ENCODE results near the gene AUH.

Gene AUH

GRCh38 chr9:91186632-91187108 lies 175.0 kb downstream of the AUH start:
- H3K4me3 ChIP-seq = no peak overlapping the region

GRCh38 chr9:91185193-91185886 lies 176.4 kb downstream of the AUH start:
- TF ChIP-seq POLR2AphosphoS5 (IDR thresholded peaks at IDR 0.05; ENCODE audit: borderline replicate concordance, low read depth, low read length) = no peak
- TF ChIP-seq FOXP2 (optimal IDR thresholded peaks at IDR 0.05; ENCODE audit: control extremely low read depth, extremely low read length, insufficient read depth) = no peak
- no peak for TF ChIP-seq EZH2 (IDR thresholded peaks at IDR 0.05)
- no peak overlapping the region for H3K9ac ChIP-seq (ENCODE audit: insufficient read length)
- DNase-seq (ENCODE audit: low read depth, low spot score) = no peak

More at GRCh38 chr9:91186632-91187108, 175.0 kb downstream of the AUH start:
- Histone ChIP-seq H3K27ac (no peak overlapping the region), H3K9ac (ENCODE audit: insufficient read length) (no peak overlapping the region), H3K9me3 (ENCODE audit: low read depth, low read length) (no peaks in the 10 kb centered on the region), H3K36me3 (ENCODE audit: insufficient read depth, low read length) (no peaks in the 10 kb centered on the region)
- TF ChIP-seq EZH2 (IDR thresholded peaks at IDR 0.05) = no peak
- DNase-seq (ENCODE audit: low read depth, low spot score) = no peak

GRCh38 chr9:91182429-91183225 lies 179.1 kb downstream of the AUH start:
- no peak overlapping the region for H3K27ac ChIP-seq
- no peak overlapping the region for H3K9ac ChIP-seq (ENCODE audit: insufficient read length)
- TF ChIP-seq POLR2AphosphoS5 (IDR thresholded peaks at IDR 0.05; ENCODE audit: borderline replicate concordance, low read depth, low read length) = no peak
- TF ChIP-seq FOXP2 (optimal IDR thresholded peaks at IDR 0.05; ENCODE audit: control extremely low read depth, extremely low read length, insufficient read depth) = no peak
- TF ChIP-seq EZH2 (IDR thresholded peaks at IDR 0.05) = no peak
- no peaks in the 10 kb centered on the region for H3K9me3 ChIP-seq (ENCODE audit: low read depth, low read length)
- H3K4me3 ChIP-seq = no peak overlapping the region
- no peak for DNase-seq (ENCODE audit: low read depth, low spot score)
- no peaks in the 10 kb centered on the region for H3K36me3 ChIP-seq (ENCODE audit: insufficient read depth, low read length)

More at GRCh38 chr9:91185193-91185886, 176.4 kb downstream of the AUH start:
- H3K27ac ChIP-seq = no peak overlapping the region
- no peaks in the 10 kb centered on the region for H3K9me3 ChIP-seq (ENCODE audit: low read depth, low read length)
- H3K36me3 ChIP-seq (ENCODE audit: insufficient read depth, low read length) = no peaks in the 10 kb centered on the region
- H3K4me3 ChIP-seq = no peak overlapping the region

GRCh38 chr9:91181541-91181940 lies 180.2 kb downstream of the AUH start:
- Histone ChIP-seq H3K9ac (ENCODE audit: insufficient read length) (no peak overlapping the region), H3K9me3 (ENCODE audit: low read depth, low read length) (no peaks in the 10 kb centered on the region), H3K36me3 (ENCODE audit: insufficient read depth, low read length) (no peaks in the 10 kb centered on the region), H3K4me3 (no peak overlapping the region), H3K27ac (no peak overlapping the region)
- TF ChIP-seq FOXP2 (optimal IDR thresholded peaks at IDR 0.05; ENCODE audit: control extremely low read depth, extremely low read length, insufficient read depth) = no peak
- TF ChIP-seq POLR2AphosphoS5 (IDR thresholded peaks at IDR 0.05; ENCODE audit: borderline replicate concordance, low read depth, low read length) = no peak
- no peak for TF ChIP-seq EZH2 (IDR thresholded peaks at IDR 0.05)
- no peak for DNase-seq (ENCODE audit: low read depth, low spot score)

DNA sequence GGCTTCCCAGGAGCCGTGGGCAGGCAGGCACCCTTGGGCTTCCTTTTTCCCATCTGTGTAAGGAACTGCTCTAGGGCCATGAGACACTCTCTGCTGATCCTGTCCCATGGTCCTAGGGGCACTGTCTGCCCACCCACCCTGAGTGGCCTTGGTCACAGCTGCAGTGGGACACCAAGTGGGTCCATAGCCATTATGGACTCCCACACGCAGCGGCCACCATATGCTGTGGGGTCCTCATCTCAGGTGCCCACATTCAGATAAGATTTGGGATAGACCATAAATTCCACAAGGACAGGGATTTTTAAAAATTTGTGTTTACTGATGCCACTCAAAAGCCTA lies 180.8 kb downstream of the AUH start:
- H3K9me3 ChIP-seq (ENCODE audit: low read depth, low read length) = no peaks in the 10 kb centered on the region
- DNase-seq (ENCODE audit: low read depth, low spot score) = no peak
- H3K9ac ChIP-seq (ENCODE audit: insufficient read length) = no peak overlapping the region
- H3K36me3 ChIP-seq (ENCODE audit: insufficient read depth, low read length) = no peaks in the 10 kb centered on the region
- H3K27ac ChIP-seq = no peak overlapping the region
- TF ChIP-seq FOXP2 (optimal IDR thresholded peaks at IDR 0.05; ENCODE audit: control extremely low read depth, extremely low read length, insufficient read depth) (no peak), POLR2AphosphoS5 (IDR thresholded peaks at IDR 0.05; ENCODE audit: borderline replicate concordance, low read depth, low read length) (no peak), EZH2 (IDR thresholded peaks at IDR 0.05) (no peak)
- H3K4me3 ChIP-seq = no peak overlapping the region

- no peak overlapping the region for H3K4me3 ChIP-seq
- H3K9ac ChIP-seq (ENCODE audit: insufficient read length) = no peak overlapping the region
- no peak for DNase-seq (ENCODE audit: low read depth, low spot score)
- no peaks in the 10 kb centered on the region for H3K9me3 ChIP-seq (ENCODE audit: low read depth, low read length)
- no peak for TF ChIP-seq EZH2 (IDR thresholded peaks at IDR 0.05)
- TF ChIP-seq POLR2AphosphoS5 (IDR thresholded peaks at IDR 0.05; ENCODE audit: borderline replicate concordance, low read depth, low read length) = no peak
- no peak for TF ChIP-seq FOXP2 (optimal IDR thresholded peaks at IDR 0.05; ENCODE audit: control extremely low read depth, extremely low read length, insufficient read depth)
- H3K27ac ChIP-seq = no peak overlapping the region
- H3K36me3 ChIP-seq (ENCODE audit: insufficient read depth, low read length) = no peaks in the 10 kb centered on the region
These were observed 181.3 kb downstream of the AUH start for GRCh38 chr9:91180240-91180929.

DNA sequence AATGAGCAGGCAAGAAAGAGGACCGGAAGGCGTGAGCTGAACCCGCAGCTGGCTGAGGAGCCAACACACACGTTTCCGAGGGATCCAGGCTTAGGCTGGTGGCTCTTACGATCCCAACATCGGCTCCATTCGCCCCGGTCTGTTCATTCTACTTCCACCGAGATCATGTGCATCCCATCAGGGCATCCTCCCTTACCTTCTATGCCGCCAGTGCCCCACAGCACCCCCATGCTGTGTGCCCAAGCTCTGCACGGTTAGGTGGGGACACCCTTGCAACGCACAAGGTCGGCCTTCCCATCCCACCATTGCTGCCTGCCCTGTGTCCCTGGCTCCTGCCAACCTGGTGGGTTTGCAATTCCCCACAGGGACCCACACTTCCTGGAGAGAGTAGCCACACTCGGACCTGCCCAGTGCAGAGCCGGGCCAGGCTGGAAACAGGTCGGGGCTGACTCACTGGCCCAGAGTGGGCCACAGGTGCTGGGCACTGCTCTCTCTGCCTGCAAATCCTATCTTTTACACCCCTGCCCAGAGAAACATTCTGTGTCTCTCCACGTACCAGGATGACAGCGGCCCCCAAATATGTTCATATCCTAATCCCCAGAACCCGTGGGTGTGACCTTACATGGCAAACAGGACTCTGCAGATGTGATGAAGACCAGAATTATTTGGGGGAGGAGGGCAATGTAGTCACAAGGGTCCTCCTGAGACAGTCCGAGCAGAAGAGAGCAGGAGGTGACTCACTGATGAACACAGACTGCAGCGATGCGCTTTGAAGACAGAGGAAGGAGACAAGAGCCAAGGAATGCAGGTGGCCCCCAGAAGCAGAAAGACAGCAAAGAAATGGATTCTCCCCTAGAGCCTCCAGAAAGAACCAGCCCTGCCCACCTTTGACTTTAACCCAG lies 182.2 kb downstream of the AUH start:
- no peaks in the 10 kb centered on the region for H3K36me3 ChIP-seq (ENCODE audit: insufficient read depth, low read length)
- no peak for DNase-seq (ENCODE audit: low read depth, low spot score)
- no peaks in the 10 kb centered on the region for H3K9me3 ChIP-seq (ENCODE audit: low read depth, low read length)
- H3K4me3 ChIP-seq = no peak overlapping the region
- H3K9ac ChIP-seq (ENCODE audit: insufficient read length) = no peak overlapping the region
- no peak overlapping the region for H3K27ac ChIP-seq
- TF ChIP-seq EZH2 (IDR thresholded peaks at IDR 0.05) (no peak), POLR2AphosphoS5 (IDR thresholded peaks at IDR 0.05; ENCODE audit: borderline replicate concordance, low read depth, low read length) (no peak), FOXP2 (optimal IDR thresholded peaks at IDR 0.05; ENCODE audit: control extremely low read depth, extremely low read length, insufficient read depth) (no peak)
